Measurements from ENCODE around the gene ARL5A. TPM values are rescaled to one million over a fixed set of nuclear protein-coding genes. Genes with fewer than 3 reads are reported as not detected.

Gene ARL5A
- total and polyA plus RNA-seq, 2 of the 4 experiments (the other 2 are of a cell fraction): 22.3 to 45.5 TPM

- WGBS, 2 experiments (ENCODE audit: extremely low coverage in 2 of 2, insufficient read length in 1 of 2): no CpG with 5 or more reads among the region's 2 CpGs
- intact Hi-C loops (cut with micrococcal nuclease): no loop called here
- Histone ChIP-seq H3K23ac (ENCODE audit: low read depth, low read length) (no peak overlapping the region), H4K5ac (ENCODE audit: low read depth, low read length) (no peak overlapping the region), H3K79me1 (ENCODE audit: low read depth in 1 of 2, low read length in 2 of 2) (peaks cover 21 to 60% of the 10 kb centered on the region in 2 experiments), H3K18ac (ENCODE audit: low read depth, low read length) (no peak overlapping the region), H4K8ac (ENCODE audit: low read depth in 2 of 2, low read length in 2 of 2) (no peak overlapping the region), H3K27me3 (ENCODE audit: control insufficient read depth, insufficient read depth, low read length) (no peaks in the 10 kb centered on the region), H3K36me3 (ENCODE audit: control insufficient read depth, insufficient read depth, low read length) (peaks cover 5% of the 10 kb centered on the region; the same call in 1 of the 2 replicates), H3K4me2 (ENCODE audit: low read depth, low read length) (no peak overlapping the region), H4K91ac (ENCODE audit: insufficient read depth, low read depth, low read length) (no peak overlapping the region), H3K9me1 (ENCODE audit: insufficient read depth, low read length) (0 out of 2 replicates have a peak, but pooled peaks cover 3% of the 10 kb centered on the region), H2BK120ac (ENCODE audit: low read depth, low read length) (no peak overlapping the region), H2AK5ac (ENCODE audit: low read depth, low read length) (no peak overlapping the region), H3K27ac (ENCODE audit: insufficient read depth, low read length) (no peak overlapping the region), H2BK20ac (ENCODE audit: low read depth, low read length) (no peak overlapping the region), H3K4me3 (ENCODE audit: insufficient read depth, low read depth, low read length) (no peak overlapping the region), H3K9ac (ENCODE audit: low read depth, low read length) (no peak overlapping the region), H3K4ac (ENCODE audit: low read depth, low read length) (no peak overlapping the region), H2BK5ac (ENCODE audit: low read depth, low read length, poor library complexity, severe bottlenecking) (no peak overlapping the region), H2AFZ (replicated peaks; ENCODE audit: low read length, poor library complexity) (no peak overlapping the region), H2BK15ac (ENCODE audit: low read depth, low read length) (no peak overlapping the region), H4K20me1 (ENCODE audit: insufficient read depth, low read length) (peaks cover 46% of the 10 kb centered on the region), H3K9me3 (ENCODE audit: control insufficient read depth, insufficient read depth, low read length) (no peaks in the 10 kb centered on the region), H3K4me1 (ENCODE audit: control insufficient read depth, insufficient read depth, low read length) (peaks cover 2% of the 10 kb centered on the region; the same call in 1 of the 2 replicates), H3K56ac (ENCODE audit: extremely low read depth, insufficient read depth, low read length) (no peak overlapping the region), H2AK9ac (replicated peaks; ENCODE audit: low read depth, low read length, poor library complexity) (no peak overlapping the region), H3K14ac (replicated peaks; ENCODE audit: low read depth, low read length) (no peak overlapping the region)
- dilution Hi-C loops (cut with HindIII; ENCODE audit: low sequenced_read_pairs, unreplicated experiment): no loop called here
- POLR2A ChIA-PET (ENCODE audit: unreplicated experiment): no interaction called here
- in situ Hi-C loops (cut with MboI; ENCODE audit: low sequenced_read_pairs): no loop called here
- BruUV-seq (replicated peaks): no TSS peak
- CTCF ChIA-PET: no interaction called here
- ATAC-seq (ENCODE audit: low read depth) (no peak), DNase-seq (no peak)
- TF ChIP-seq MAFK (IDR thresholded peaks at IDR 0.05; ENCODE audit: low read depth, low read length) (no peak), RFX5 (IDR thresholded peaks at IDR 0.05; ENCODE audit: low read depth, low read length) (no peak), CEBPB (IDR thresholded peaks at IDR 0.05; ENCODE audit: low read depth, low read length) (no peak), MXI1 (IDR thresholded peaks at IDR 0.05; ENCODE audit: borderline replicate concordance, low read depth, low read length) (no peak), RCOR1 (IDR thresholded peaks at IDR 0.05; ENCODE audit: insufficient replicate concordance, low read length) (no peak), ELK1 (IDR thresholded peaks at IDR 0.05; ENCODE audit: borderline replicate concordance, low read depth, low read length) (no peak), CTCF (conservative IDR thresholded peaks at IDR 0.05; ENCODE audit: low read depth, low read length) (no peak)
Measured at GRCh38 chr2:151819920-151820319, 8.3 kb downstream of the ARL5A start.

Measured in IMR-90 (cell line).